HCT116 (cell line): ENCODE measurements around the gene FDXR. TPM values are rescaled to one million over a fixed set of nuclear protein-coding genes. Genes with fewer than 3 reads are reported as not detected.

Experiments
- ATAC-seq: fragments of 200-7000 bp; cut with Tn5 transposase; 2 replicates; pipeline ENCODE4 v1.9.1; 2020; ENCODE audit warnings: mild to moderate bottlenecking, moderate library complexity
- BruUV-seq: library from RNA; stranded (reverse); fragments of 400-500 nt; replicated peaks from 2 replicates; lab custom pipeline; 2021; lab: Mats Ljungman, UMichigan
- CTCF ChIA-PET: fragments of 300-600 bp; sonication (Branson Sonifier 250); formaldehyde crosslinking; loops from one replicate; lab custom pipeline; 2021; ENCODE audit warnings: antibody characterized with exemption; lab: Charles Lee
- POLR2A ChIA-PET: fragments of 300-600, 350-600 bp; sonication (Branson Sonifier 250); formaldehyde crosslinking; loops from one replicate; lab custom pipeline; 2021; ENCODE audit warnings: antibody characterized with exemption; lab: Charles Lee
- RAD21 ChIA-PET, 2 experiments: fragments of 300-600 bp; sonication (Branson Sonifier 250); formaldehyde crosslinking; loops; one replicate each; lab custom pipeline; 2023; ENCODE audit warnings: low total read pairs in 2 of 2; ENCODE audit not compliant: uncharacterized antibody in 2 of 2, unreplicated experiment in 2 of 2, low non-redundant PET in 1 of 2; lab: Charles Lee
- DNase-seq: peaks from one replicate; pipeline ENCODE4 v3.0.0-alpha.2; 2010; ENCODE audit warnings: low read depth, low spot score
- H2AFZ ChIP-seq: fragments of 200-600 bp; shearing (Covaris generic), sonication (generic); 2 replicates; pipeline ENCODE4 v1.6.1; 2017; ENCODE audit warnings: low read depth, mixed run types, mixed read lengths, antibody characterized with exemption, low read length; ENCODE audit not compliant: poor library complexity, severe bottlenecking
- H3K27ac ChIP-seq: 2 replicates; pipeline ENCODE4 v1.5.1; 2012; ENCODE audit warnings: low read depth, low read length
- H3K27me3 ChIP-seq: fragments of 200-600 bp; sonication (generic); 2 replicates; pipeline ENCODE4 v1.6.1; 2016; ENCODE audit warnings: mixed run types, low read length, mixed read lengths; ENCODE audit not compliant: insufficient read depth
- H3K36me3 ChIP-seq, 2 experiments: fragments of 200-500 bp in 1 of 2; fragments of 200-600 bp in 1 of 2; sonication (Bioruptor generic) in 1 of 2; sonication (generic) in 1 of 2; 2 replicates each; pipeline versions ENCODE4 v1.5.1 to v1.6.1; 2014 to 2016; ENCODE audit warnings: low read length in 2 of 2, inconsistent platforms in 1 of 2, mixed read lengths in 1 of 2, mixed run types in 1 of 2; ENCODE audit not compliant: insufficient read depth in 2 of 2, control insufficient read depth in 1 of 2
- H3K4me1 ChIP-seq, 2 experiments: fragments of 200-600 bp in 1 of 2; sonication (generic) in 1 of 2; 2 replicates each; pipeline versions ENCODE4 v1.5.1 to v1.6.1; 2012 to 2017; ENCODE audit warnings: low read length in 2 of 2, inconsistent platforms in 1 of 2, mild to moderate bottlenecking in 1 of 2, mixed read lengths in 1 of 2, mixed run types in 1 of 2, moderate library complexity in 1 of 2; ENCODE audit not compliant: insufficient read depth in 2 of 2, control insufficient read depth in 1 of 2
- H3K4me2 ChIP-seq: fragments of 200-600 bp; sonication (generic); 2 replicates; pipeline ENCODE4 v1.6.1; 2017; ENCODE audit warnings: mixed run types, low read length, mixed read lengths
- H3K4me3 ChIP-seq, 2 experiments: fragments of 200-600 bp in 1 of 2; sonication (generic) in 1 of 2; replicated peaks in 1 of 2; 2 replicates each; pipeline ENCODE4 v1.5.1; 2011 to 2016; ENCODE audit warnings: low read length in 2 of 2, control low read depth in 1 of 2, low read depth in 1 of 2, mild to moderate bottlenecking in 1 of 2, mixed read lengths in 1 of 2, mixed run types in 1 of 2
- H3K79me2 ChIP-seq: fragments of 200-600 bp; sonication (generic); 2 replicates; pipeline ENCODE4 v1.6.1; 2017; ENCODE audit warnings: mild to moderate bottlenecking, mixed run types, low read length, moderate library complexity, mixed read lengths; ENCODE audit not compliant: insufficient read depth
- H3K9ac ChIP-seq: fragments of 200-600 bp; sonication (generic); 2 replicates; pipeline ENCODE4 v1.6.1; 2016; ENCODE audit warnings: low read length, mixed read lengths
- H3K9me2 ChIP-seq: fragments of 200-600 bp; sonication (generic), shearing (Covaris generic); 2 replicates; pipeline ENCODE4 v1.6.1; 2017; ENCODE audit warnings: mixed run types, mild to moderate bottlenecking, moderate library complexity; ENCODE audit not compliant: insufficient read depth
- H3K9me3 ChIP-seq, 2 experiments: fragments of 200-500 bp in 1 of 2; fragments of 200-600 bp in 1 of 2; sonication (Bioruptor generic) in 1 of 2; sonication (generic) in 1 of 2; 2 replicates each; pipeline ENCODE4 v1.6.1; 2014 to 2017; ENCODE audit warnings: low read length in 2 of 2, mixed read lengths in 2 of 2, inconsistent platforms in 1 of 2, low read depth in 1 of 2, mild to moderate bottlenecking in 1 of 2, mixed run types in 1 of 2, moderate library complexity in 1 of 2; ENCODE audit not compliant: control insufficient read depth in 1 of 2, insufficient read depth in 1 of 2
- H4K20me1 ChIP-seq: fragments of 200-600 bp; sonication (generic), shearing (Covaris generic); 2 replicates; pipeline ENCODE4 v1.6.1; 2017; ENCODE audit warnings: mixed run types, mild to moderate bottlenecking, moderate library complexity; ENCODE audit not compliant: insufficient read depth
- CBX3 ChIP-seq: IDR thresholded peaks from 2 replicates; pipeline ENCODE4 v1.6.1; 2012; ENCODE audit warnings: low read depth
- CTCF ChIP-seq, 3 experiments: fragments of 200-600 bp in 1 of 3; sonication (generic) in 1 of 3; IDR thresholded peaks in 2 of 3; conservative IDR thresholded peaks in 1 of 3; 2 replicates each; pipeline ENCODE4 v1.5.1; 2012 to 2017; ENCODE audit warnings: low read depth in 2 of 3, low read length in 2 of 3, antibody characterized with exemption in 1 of 3, borderline replicate concordance in 1 of 3, control low read depth in 1 of 3, mild to moderate bottlenecking in 1 of 3, mixed read lengths in 1 of 3, mixed run types in 1 of 3, moderate library complexity in 1 of 3; ENCODE audit not compliant: insufficient read depth in 1 of 3
- EZH2 ChIP-seq: fragments of 200-600 bp; sonication (generic); IDR thresholded peaks from 2 replicates; pipeline ENCODE4 v1.6.1; 2017; ENCODE audit warnings: antibody characterized with exemption, mixed run types
- JUND ChIP-seq: IDR thresholded peaks from 2 replicates; pipeline ENCODE4 v1.6.1; 2012
- POLR2A ChIP-seq: IDR thresholded peaks from 2 replicates; pipeline ENCODE4 v1.7.0; 2011; ENCODE audit warnings: borderline replicate concordance; ENCODE audit not compliant: insufficient read depth, insufficient read length; ENCODE audit errors: extremely low read depth
- RAD21 ChIP-seq: IDR thresholded peaks from 2 replicates; pipeline ENCODE4 v1.6.1; 2012; ENCODE audit warnings: low read depth, mild to moderate bottlenecking
- REST ChIP-seq: IDR thresholded peaks from 2 replicates; pipeline ENCODE4 v1.6.1; 2012; ENCODE audit warnings: low read depth
- SP1 ChIP-seq: IDR thresholded peaks from 2 replicates; pipeline ENCODE4 v1.6.1; 2012; ENCODE audit warnings: low read depth
- SRF ChIP-seq: IDR thresholded peaks from 2 replicates; pipeline ENCODE4 v1.6.1; 2012; ENCODE audit warnings: low read depth
- TCF7L2 ChIP-seq: IDR thresholded peaks from 2 replicates; pipeline ENCODE4 v1.7.0; 2011; ENCODE audit warnings: borderline replicate concordance, inconsistent platforms; ENCODE audit not compliant: insufficient read depth, insufficient read length; ENCODE audit errors: extremely low read depth
- YY1 ChIP-seq: IDR thresholded peaks from 2 replicates; pipeline ENCODE4 v1.6.1; 2011; ENCODE audit warnings: low read length, low read depth, moderate library complexity, mild to moderate bottlenecking; ENCODE audit not compliant: insufficient replicate concordance; ENCODE audit errors: extremely low read depth
- ZNF274 ChIP-seq: fragments of 200-500 bp; sonication (Bioruptor generic); IDR thresholded peaks from 2 replicates; pipeline ENCODE4 v1.6.1; 2014; ENCODE audit warnings: mild to moderate bottlenecking, low read depth, low read length, inconsistent platforms
- intact Hi-C: fragments of 100-400 bp; cut with micrococcal nuclease; formaldehyde crosslinking; loops from 2 replicates; pipeline ENCODE4 v1.10.0; 2022
- total RNA-seq: library from RNA; stranded (reverse); gene quantifications from one replicate; pipeline ENCODE4 v1.2.1, GENCODE V29; 2021; ENCODE audit not compliant: unreplicated experiment

The FDXR gene
- total RNA-seq, 1 experiment from 2014 or later = 98.8 TPM

- TF ChIP-seq EZH2 = no peak
- TF ChIP-seq TCF7L2 = no peak
- TF ChIP-seq SP1 = no peak
- TF ChIP-seq SRF = no peak
- no peak for TF ChIP-seq YY1
- TF ChIP-seq ZNF274 = no peak
- TF ChIP-seq CBX3 = no peak
Measured at GRCh38 chr17:74822335-74822938, 50.4 kb downstream of the FDXR start (continued).

- Histone ChIP-seq H3K9me2 (no peaks in the 10 kb centered on the region), H3K4me1 (no peaks in the 10 kb centered on the region), H3K27me3 (no peaks in the 10 kb centered on the region), H3K4me3 (no peak overlapping the region), H4K20me1 (no peaks in the 10 kb centered on the region), H3K79me2 (no peaks in the 10 kb centered on the region), H3K36me3 (no peaks in the 10 kb centered on the region), H2AFZ (no peak overlapping the region), H3K4me2 (no peak overlapping the region), H3K27ac (no peak overlapping the region), H3K9ac (no peak overlapping the region), H3K9me3 (no peaks in the 10 kb centered on the region)
- no peak for DNase-seq
- TF ChIP-seq CBX3 (no peak), JUND (no peak), SRF (no peak), SP1 (no peak), ZNF274 (no peak), TCF7L2 (no peak), POLR2A (no peak), RAD21 (no peak), CTCF (IDR thresholded peaks at IDR 0.05 in 2 of 3, conservative IDR thresholded peaks at IDR 0.05 in 1 of 3; ENCODE audit: borderline replicate concordance in 1 of 3, insufficient read depth in 1 of 3, low read depth in 2 of 3, low read length in 2 of 3) (no peak), REST (no peak)
- intact Hi-C loops = no loop called here
- no TSS peak for BruUV-seq
- ChIA-PET RAD21 (no interaction called here), POLR2A (no interaction called here), CTCF (interaction anchor here (0.9 kb wide), 1 partner anchor 21 kb away, joined by 3 read pairs; no protein-coding TSS in a partner anchor)
- ATAC-seq = no peak
Measured at GRCh38 chr17:74821655-74822334, 51.0 kb downstream of the FDXR start.
